Measurements from ENCODE around the gene RASSF10.

The RASSF10 gene

GRCh38 chr11:12979928-12980689 is 29.0 kb upstream of the RASSF10 start:
- TF ChIP-seq CTCF (IDR thresholded peaks at IDR 0.05; ENCODE audit: low read length, missing control alignments): no peak
- DNase-seq (ENCODE audit: low read depth): no peak
- H3K4me3 ChIP-seq (replicated peaks; ENCODE audit: low read depth, low read length): no peak overlapping the region

GRCh38 chr11:12981676-12982522 is 27.2 kb upstream of the RASSF10 start:
- no peak overlapping the region for H3K4me3 ChIP-seq (replicated peaks; ENCODE audit: low read depth, low read length)
- DNase-seq (ENCODE audit: low read depth): peak; percentile 10
- TF ChIP-seq CTCF (IDR thresholded peaks at IDR 0.05; ENCODE audit: low read length, missing control alignments): no peak

GRCh38 chr11:12983336-12983735 is 25.8 kb upstream of the RASSF10 start:
- no peak for TF ChIP-seq CTCF (IDR thresholded peaks at IDR 0.05; ENCODE audit: low read length, missing control alignments)
- no peak overlapping the region for H3K4me3 ChIP-seq (replicated peaks; ENCODE audit: low read depth, low read length)
- DNase-seq (ENCODE audit: low read depth): no peak

GRCh38 chr11:12986194-12986898 is 22.8 kb upstream of the RASSF10 start:
- no peak overlapping the region for H3K4me3 ChIP-seq (replicated peaks; ENCODE audit: low read depth, low read length)
- TF ChIP-seq CTCF (IDR thresholded peaks at IDR 0.05; ENCODE audit: low read length, missing control alignments): no peak

GRCh38 chr11:12989428-12990161 is 19.5 kb upstream of the RASSF10 start:
- DNase-seq (ENCODE audit: low read depth): no peak
- TF ChIP-seq CTCF (IDR thresholded peaks at IDR 0.05; ENCODE audit: low read length, missing control alignments): no peak
- no peak overlapping the region for H3K4me3 ChIP-seq (replicated peaks; ENCODE audit: low read depth, low read length)

More at GRCh38 chr11:12986194-12986898, 22.8 kb upstream of the RASSF10 start:
- DNase-seq (ENCODE audit: low read depth): no peak

GRCh38 chr11:12990162-12990480 is 19.0 kb upstream of the RASSF10 start:
- DNase-seq (ENCODE audit: low read depth): no peak
- TF ChIP-seq CTCF (IDR thresholded peaks at IDR 0.05; ENCODE audit: low read length, missing control alignments): no peak
- H3K4me3 ChIP-seq (replicated peaks; ENCODE audit: low read depth, low read length): no peak overlapping the region

All from fibroblast of pulmonary artery (primary cell).